ENCODE measurements around the gene RBM44. TPM values are rescaled to one million over a fixed set of nuclear protein-coding genes. Genes with fewer than 3 reads are reported as not detected.

The RBM44 gene
- total RNA-seq, 2 experiments from 2014 or later: 2.8 to 2.9 TPM

- peaks cover 12% of the 10 kb centered on the region for H3K4me1 Mint-ChIP-seq (ENCODE audit: low read depth)
- H3K27ac ChIP-seq (ENCODE audit: low read depth in 1 of 2, low read length in 2 of 2): no peak overlapping the region
Measured at GRCh38 chr2:237864444-237864931, 65.9 kb downstream of the RBM44 start.

GRCh38 chr2:237864940-237865622 is 66.5 kb downstream of the RBM44 start:
- H3K4me3 ChIP-seq (ENCODE audit: low read length): no peak overlapping the region
- Mint-ChIP-seq H3K27me3 (peaks cover 33% of the 10 kb centered on the region), H3K9me3 (no peaks in the 10 kb centered on the region), H3K27ac (no peak overlapping the region), H3K36me3 (ENCODE audit: low read depth) (no peaks in the 10 kb centered on the region), H3K4me1 (ENCODE audit: low read depth) (peaks cover 13% of the 10 kb centered on the region), H3K4me3 (no peak overlapping the region)
- H3K4me1 ChIP-seq (ENCODE audit: insufficient read depth, low read length): peaks cover 6% of the 10 kb centered on the region
- ChIA-PET POLR2A (no interaction called here), CTCF (no interaction called here)
- TF ChIP-seq, protein P1, sequence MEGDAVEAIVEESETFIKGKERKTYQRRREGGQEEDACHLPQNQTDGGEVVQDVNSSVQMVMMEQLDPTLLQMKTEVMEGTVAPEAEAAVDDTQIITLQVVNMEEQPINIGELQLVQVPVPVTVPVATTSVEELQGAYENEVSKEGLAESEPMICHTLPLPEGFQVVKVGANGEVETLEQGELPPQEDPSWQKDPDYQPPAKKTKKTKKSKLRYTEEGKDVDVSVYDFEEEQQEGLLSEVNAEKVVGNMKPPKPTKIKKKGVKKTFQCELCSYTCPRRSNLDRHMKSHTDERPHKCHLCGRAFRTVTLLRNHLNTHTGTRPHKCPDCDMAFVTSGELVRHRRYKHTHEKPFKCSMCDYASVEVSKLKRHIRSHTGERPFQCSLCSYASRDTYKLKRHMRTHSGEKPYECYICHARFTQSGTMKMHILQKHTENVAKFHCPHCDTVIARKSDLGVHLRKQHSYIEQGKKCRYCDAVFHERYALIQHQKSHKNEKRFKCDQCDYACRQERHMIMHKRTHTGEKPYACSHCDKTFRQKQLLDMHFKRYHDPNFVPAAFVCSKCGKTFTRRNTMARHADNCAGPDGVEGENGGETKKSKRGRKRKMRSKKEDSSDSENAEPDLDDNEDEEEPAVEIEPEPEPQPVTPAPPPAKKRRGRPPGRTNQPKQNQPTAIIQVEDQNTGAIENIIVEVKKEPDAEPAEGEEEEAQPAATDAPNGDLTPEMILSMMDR (IDR thresholded peaks at IDR 0.05): no peak
- no peak overlapping the region for H3K27ac ChIP-seq (ENCODE audit: low read depth in 1 of 2, low read length in 2 of 2)
- intact Hi-C loops (cut with DNase I, micrococcal nuclease): no loop called here
- no peaks in the 10 kb centered on the region for H3K36me3 ChIP-seq (ENCODE audit: insufficient read depth, low read length)
- DNase-seq (no peak), ATAC-seq (ENCODE audit: poor library complexity) (no peak)
- H3K9me3 ChIP-seq (ENCODE audit: control insufficient read depth in 1 of 2, insufficient read depth in 1 of 2, low read length in 2 of 2): no peaks in the 10 kb centered on the region
- H3K27me3 ChIP-seq (ENCODE audit: control insufficient read depth in 1 of 2, insufficient read depth in 2 of 2, low read length in 2 of 2): peaks cover 21 to 26% of the 10 kb centered on the region in 2 experiments

More at GRCh38 chr2:237864444-237864931, 65.9 kb downstream of the RBM44 start:
- DNase-seq: no peak
- Mint-ChIP-seq H3K36me3 (ENCODE audit: low read depth) (no peaks in the 10 kb centered on the region), H3K4me3 (no peak overlapping the region), H3K9me3 (no peaks in the 10 kb centered on the region), H3K27me3 (peaks cover 37% of the 10 kb centered on the region), H3K27ac (no peak overlapping the region)
- TF ChIP-seq, protein P1 (IDR thresholded peaks at IDR 0.05): no peak
- H3K4me1 ChIP-seq (ENCODE audit: insufficient read depth, low read length): peaks cover 10% of the 10 kb centered on the region
- intact Hi-C loops (cut with DNase I, micrococcal nuclease): no loop called here
- peaks cover 23 to 28% of the 10 kb centered on the region in 2 experiments for H3K27me3 ChIP-seq (ENCODE audit: control insufficient read depth in 1 of 2, insufficient read depth in 2 of 2, low read length in 2 of 2)
- H3K4me3 ChIP-seq (ENCODE audit: low read length): no peak overlapping the region
- H3K36me3 ChIP-seq (ENCODE audit: insufficient read depth, low read length): no peaks in the 10 kb centered on the region
- no peak for ATAC-seq (ENCODE audit: poor library complexity)
- POLR2A ChIA-PET: no interaction called here
- H3K9me3 ChIP-seq (ENCODE audit: control insufficient read depth in 1 of 2, insufficient read depth in 1 of 2, low read length in 2 of 2): no peaks in the 10 kb centered on the region
- CTCF ChIA-PET: no interaction called here

- POLR2A ChIA-PET: no interaction called here
- H3K4me1 Mint-ChIP-seq (ENCODE audit: low read depth): peaks cover 13% of the 10 kb centered on the region
Measured at GRCh38 chr2:237865623-237866041, 67.1 kb downstream of the RBM44 start.

More at GRCh38 chr2:237865623-237866041, 67.1 kb downstream of the RBM44 start:
- peaks cover 0 to under 1% of the 10 kb centered on the region in 2 experiments for H3K9me3 ChIP-seq (ENCODE audit: control insufficient read depth in 1 of 2, insufficient read depth in 1 of 2, low read length in 2 of 2)
- H3K27ac ChIP-seq (ENCODE audit: low read depth in 1 of 2, low read length in 2 of 2): no peak overlapping the region
- CTCF ChIA-PET: no interaction called here
- no peaks in the 10 kb centered on the region for H3K36me3 Mint-ChIP-seq (ENCODE audit: low read depth)
- intact Hi-C loops (cut with DNase I, micrococcal nuclease): no loop called here
- peaks cover 32% of the 10 kb centered on the region for H3K27me3 Mint-ChIP-seq
- H3K4me1 ChIP-seq (ENCODE audit: insufficient read depth, low read length): peaks cover 4% of the 10 kb centered on the region
- ATAC-seq (ENCODE audit: poor library complexity) (no peak), DNase-seq (no peak)
- no peak overlapping the region for H3K4me3 ChIP-seq (ENCODE audit: low read length)
- no peaks in the 10 kb centered on the region for H3K36me3 ChIP-seq (ENCODE audit: insufficient read depth, low read length)
- TF ChIP-seq, protein P1 (IDR thresholded peaks at IDR 0.05): no peak
- no peaks in the 10 kb centered on the region for H3K9me3 Mint-ChIP-seq
- H3K27ac Mint-ChIP-seq: no peak overlapping the region
- peaks cover 17 to 21% of the 10 kb centered on the region in 2 experiments for H3K27me3 ChIP-seq (ENCODE audit: control insufficient read depth in 1 of 2, insufficient read depth in 2 of 2, low read length in 2 of 2)
- no peak overlapping the region for H3K4me3 Mint-ChIP-seq
